Right ventricle myocardium superior (tissue), 1 donor: ENCODE results near the gene KRTAP5-6. TPM values are rescaled to one million over a fixed set of nuclear protein-coding genes. Genes with fewer than 3 reads are reported as not detected.
A peak's percentile ranks its signal among the peaks of the same experiment; 100 is the strongest.

Source experiments
- ATAC-seq: fragments of 200-7000 bp; cut with Tn5 transposase; one replicate; pipeline ENCODE4 v1.9.1; 2020; ENCODE audit warnings: mild to moderate bottlenecking; ENCODE audit not compliant: poor library complexity
- DNase-seq: peaks from one replicate; pipeline ENCODE4 v3.0.0-alpha.2; 2020
- intact Hi-C: fragments of 100-400 bp; cut with DNase I; formaldehyde crosslinking; loops from one replicate; pipeline ENCODE4 v1.11.2; 2022
- total RNA-seq: library from RNA; stranded (reverse); fragmentation: NEBNext Ultra II Directional; extraction: Animal tissue kit (Norgen Biotek cat#: 25700); gene quantifications from one replicate; pipeline ENCODE4 v1.2.1, GENCODE V29; 2021
- donor health status: DM: no; HTN: yes; CAD: no; lungs with severe emphysema.

The KRTAP5-6 gene
- total RNA-seq, 1 donor from 2014 or later: not detected

DNA sequence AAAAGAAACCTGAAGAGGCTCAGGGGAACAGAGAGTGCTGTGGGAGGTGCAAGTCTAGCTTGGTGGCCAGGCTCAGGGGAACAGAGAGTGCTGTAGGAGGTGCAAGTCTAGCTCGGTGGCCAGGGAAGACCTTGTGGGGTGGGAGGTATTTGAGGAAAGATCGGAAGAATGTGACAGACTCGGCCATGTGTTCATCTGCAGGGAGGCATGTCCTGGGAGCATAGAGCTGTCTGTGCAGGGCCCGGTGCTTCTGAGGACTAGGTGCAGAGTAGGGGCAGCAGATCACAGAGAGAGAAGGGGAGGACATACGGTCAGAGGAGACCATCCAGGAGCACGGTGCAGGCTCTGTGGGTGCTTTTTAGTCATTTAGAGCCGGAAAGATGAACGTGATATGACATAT, 42.6 kb downstream of the KRTAP5-6 start:
- DNase-seq (no peak), ATAC-seq (no peak)
- intact Hi-C loops: no loop called here

DNA sequence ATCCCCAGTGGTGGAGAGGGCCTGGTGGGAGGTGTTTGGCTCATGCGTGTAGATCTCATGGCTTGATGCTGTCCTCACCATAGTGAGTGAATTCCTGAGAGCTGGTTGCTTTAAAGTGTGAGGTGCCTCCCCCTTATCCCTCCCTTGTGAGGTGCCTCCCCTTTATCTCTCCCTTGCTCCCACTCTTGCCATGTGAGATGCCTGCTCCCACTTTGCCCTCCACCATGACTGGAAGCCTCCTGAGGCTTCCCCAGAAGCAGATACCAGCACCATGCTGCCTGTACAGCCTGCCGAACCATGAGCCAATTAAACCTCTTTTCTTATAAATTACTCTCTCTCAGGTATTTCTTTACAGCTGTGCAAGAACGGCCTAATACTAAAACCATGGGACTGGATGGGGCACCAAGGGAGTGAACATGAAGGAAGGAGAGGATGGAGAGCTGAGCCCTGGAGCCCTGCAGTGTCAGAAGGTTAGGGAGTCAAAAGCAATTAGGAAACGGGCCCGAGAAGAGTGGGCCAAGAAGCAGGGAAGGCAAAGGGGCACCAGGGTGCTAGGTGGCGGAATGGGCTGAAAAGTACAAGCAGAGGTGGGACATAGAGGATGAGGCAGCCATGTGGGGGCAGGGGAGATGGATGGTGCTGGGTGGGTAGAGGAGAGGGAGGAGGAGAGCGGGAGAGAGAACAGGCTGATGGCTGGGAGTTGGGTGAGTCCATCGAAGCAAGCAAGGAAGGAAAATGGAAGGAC, 44.0 kb downstream of the KRTAP5-6 start:
- ATAC-seq (no peak), DNase-seq (no peak)
- intact Hi-C loops: no loop called here

DNA sequence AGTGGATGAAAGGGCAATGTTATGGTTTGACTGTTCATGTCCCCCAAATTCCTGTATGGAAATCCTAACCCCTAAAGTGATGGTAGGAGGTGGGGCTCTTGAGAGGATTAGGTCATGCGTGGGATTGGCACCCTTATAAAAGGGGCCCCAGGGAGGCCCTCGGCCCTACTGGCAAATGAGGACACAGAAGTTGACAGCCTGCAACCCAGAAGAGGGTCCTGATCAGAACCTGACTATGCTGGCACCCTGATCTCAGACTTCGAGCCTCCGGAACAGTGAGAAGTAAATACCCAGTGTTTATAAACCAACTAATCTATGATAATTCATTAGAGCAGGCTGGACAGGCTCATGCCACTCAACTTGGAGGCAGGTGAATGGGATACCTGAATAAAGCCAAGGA, 44.7 kb downstream of the KRTAP5-6 start:
- intact Hi-C loops: no loop called here
- ATAC-seq (no peak), DNase-seq (no peak)

DNA sequence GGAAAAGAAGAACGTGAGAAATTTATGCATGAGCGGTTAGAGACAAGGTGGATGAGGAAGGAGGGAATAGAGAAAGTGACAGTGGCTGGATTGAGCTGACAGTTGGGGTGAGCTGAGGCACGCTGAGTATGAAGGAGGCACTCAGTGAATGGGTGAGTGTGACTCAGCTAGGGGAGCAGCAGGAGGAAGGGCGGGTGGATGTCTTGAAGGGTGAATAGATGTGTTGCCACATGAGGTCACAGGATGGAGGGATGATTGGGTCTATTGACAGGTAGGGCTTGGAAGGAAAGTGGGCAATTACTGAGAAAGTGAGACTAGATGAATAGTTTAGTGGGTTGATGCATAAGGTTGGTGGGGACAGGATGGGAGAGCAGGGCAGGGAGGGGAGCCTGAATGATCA, 45.4 kb downstream of the KRTAP5-6 start:
- no peak for DNase-seq
- intact Hi-C loops: no loop called here
- no peak for ATAC-seq

DNA sequence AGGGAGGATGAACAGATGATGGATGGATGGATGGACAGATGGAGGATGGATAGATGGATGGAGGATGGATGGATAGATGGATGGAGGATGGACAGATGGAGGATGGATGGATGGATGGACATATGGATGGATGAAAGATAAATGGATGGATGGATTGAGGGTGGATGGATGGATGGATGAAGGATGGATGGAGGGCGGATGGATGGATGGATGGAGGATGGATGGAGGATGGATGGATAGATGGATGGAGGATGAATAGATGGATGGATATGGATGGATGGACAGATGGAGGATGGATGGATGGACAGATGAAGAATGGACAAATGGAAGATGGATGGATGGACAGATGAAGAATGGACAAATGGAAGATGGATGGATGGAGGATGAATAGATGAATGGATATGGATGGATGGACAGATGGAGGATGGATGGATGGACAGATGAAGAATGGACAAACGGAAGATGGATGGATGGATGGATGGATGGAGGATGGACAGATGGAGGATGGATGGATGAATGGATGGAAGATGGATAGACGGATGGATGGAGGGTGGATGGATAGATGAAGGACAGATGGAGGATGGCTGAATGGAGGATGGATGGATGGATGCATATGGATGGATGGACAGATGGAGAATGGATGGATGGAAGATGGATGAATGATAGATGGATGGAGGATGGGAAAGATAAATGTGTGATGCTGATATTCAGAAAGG, 46.0 kb downstream of the KRTAP5-6 start:
- intact Hi-C loops: no loop called here

DNA sequence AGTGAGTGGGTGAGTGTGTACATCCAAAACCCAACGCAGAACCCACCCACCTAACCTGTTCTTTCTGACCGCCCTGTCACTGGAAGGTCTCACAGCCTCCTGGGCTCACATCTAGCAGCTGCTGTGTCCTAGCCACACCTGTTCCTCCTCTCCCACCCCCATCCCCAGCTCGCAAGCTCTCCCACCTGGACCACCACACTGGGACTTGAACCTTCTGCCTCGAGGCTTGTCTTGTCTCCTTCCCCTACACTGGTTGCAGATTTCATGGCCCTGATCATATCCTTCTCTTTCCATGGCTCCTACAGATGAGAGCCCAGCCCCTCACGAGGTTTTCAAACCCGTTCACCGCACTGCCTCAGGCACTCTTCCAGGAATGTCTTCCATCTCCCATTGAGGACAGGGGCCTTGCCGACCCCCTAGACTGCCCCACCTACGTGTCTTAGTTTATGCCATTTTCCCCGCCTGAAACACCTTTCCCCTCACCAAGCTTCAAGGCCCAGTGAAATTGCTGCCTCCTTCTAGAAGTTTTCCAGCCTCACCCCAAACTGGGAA, 46.7 kb downstream of the KRTAP5-6 start:
- no peak for DNase-seq
- ATAC-seq: no peak
- intact Hi-C loops: no loop called here

More for the DNA sequence above, 46.0 kb downstream of the KRTAP5-6 start:
- DNase-seq: no peak
- no peak for ATAC-seq

DNA sequence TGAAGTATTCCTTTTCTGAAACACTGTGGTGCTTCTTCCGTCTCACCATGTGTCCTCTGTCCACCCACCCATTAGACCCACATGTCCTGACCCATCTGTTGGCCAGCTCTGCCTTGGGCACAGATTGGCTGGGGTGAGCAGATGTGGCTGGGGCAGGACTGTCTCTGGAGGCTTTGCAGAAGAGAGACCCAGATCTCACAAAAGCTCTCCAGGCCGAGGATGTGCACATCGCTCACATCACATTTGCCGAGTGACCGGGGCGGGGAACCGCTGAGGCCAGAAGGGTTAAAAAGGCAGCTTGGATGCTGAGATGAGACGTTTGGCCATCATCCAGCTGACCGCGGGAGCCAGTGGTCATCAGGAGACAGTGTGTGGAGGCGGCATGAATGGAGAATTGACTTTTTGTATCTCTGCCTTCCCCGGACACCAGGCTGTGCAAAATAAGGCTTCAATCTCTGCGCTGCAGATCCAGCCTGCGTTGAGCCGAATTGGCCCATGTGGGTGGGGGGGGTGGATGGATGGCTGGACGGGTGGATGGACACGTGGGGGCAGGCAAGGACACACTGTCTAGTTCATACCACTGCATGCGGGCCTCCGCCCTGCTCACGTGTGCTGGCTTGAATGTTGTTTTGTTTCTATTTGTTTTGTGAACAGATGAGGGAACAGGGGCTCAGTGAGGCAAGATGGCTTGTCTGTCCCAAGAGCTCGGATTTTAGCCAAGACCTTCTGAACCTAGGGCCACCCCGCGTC, 47.3 kb downstream of the KRTAP5-6 start:
- intact Hi-C loops: no loop called here
- ATAC-seq: peak; percentile 47
- peak; percentile 56 for DNase-seq

DNA sequence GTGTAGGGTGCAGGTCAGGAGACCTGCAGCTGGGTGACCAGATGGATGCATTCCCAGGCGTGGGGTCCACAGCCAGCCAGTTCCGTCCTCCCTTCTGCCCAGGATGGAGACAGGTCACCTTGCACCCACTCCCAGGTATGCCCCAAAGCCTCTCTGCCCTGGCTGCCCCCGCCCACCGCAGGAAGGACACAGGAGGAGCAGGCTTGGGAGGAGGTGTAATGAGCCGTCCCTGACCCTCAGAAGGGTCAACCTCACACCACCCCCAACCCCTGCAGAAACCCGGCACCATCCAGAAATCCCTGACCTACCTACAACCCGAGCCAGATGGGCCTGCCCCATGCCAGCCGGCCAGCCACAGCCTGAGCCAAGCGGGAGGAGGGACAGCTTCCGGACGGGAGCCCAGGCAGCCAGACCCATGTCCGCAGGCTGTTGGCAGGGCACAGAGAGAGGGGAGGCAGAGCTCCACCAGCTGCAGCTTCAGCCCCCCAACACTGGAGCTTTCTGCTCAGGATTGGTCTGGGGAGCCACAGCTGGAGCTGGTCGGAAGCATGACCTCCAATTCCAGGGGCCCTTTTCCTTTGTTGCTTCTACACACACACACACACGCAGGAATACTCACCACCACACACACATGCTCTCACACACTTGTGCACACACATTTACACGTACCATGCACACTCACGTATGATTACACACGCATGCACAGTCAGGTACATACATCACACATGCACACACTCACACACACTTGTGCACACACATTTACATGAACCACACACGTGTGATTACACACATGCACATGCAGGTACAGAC, 48.1 kb downstream of the KRTAP5-6 start:
- ATAC-seq (peak; percentile 50), DNase-seq (peak; percentile 51)
- intact Hi-C loops: no loop called here

DNA sequence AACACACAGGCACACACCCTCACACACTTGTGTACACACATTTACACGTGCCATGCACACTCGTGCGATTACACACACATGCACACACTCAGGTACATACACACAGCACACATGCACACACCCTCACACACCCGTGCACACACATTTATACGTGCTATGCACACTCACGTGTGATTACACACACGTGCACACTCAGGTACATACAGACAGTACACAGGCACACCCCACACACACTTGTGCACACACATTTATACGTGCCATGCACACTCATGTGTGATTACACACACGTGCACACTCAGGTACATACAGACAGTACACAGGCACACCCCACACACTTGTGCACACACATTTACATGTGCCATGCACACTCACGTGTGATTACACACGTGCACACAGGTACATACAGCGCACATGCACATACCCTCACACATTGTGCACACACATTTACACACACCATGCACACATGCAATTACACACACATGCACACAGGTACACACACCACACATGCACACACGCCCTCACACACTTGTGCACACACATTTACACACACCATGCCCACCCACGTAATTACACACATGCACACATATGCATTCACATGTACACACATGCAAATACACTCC, 48.8 kb downstream of the KRTAP5-6 start:
- DNase-seq: no peak
- intact Hi-C loops: no loop called here
- ATAC-seq: no peak

DNA sequence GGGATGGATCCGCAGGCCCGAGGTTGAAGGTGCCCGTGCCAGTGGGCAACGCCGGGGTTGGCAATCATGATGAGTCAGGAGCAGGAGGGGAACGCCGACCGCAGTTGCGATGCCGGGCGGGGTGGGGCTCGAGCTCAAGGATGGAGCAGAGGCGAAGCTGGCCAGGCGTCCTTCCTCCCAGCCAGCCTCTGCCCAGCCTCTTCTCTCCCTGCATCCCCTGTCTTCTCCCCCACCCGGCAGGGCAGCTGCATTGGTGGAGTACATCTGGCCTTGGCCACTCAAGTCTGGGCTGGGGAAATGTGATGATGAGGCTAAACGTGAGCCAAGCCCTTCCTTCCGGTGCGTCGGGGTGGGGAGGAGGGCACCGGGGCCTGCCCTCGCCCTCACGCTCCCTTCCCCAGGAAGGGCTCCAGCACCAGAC, 49.5 kb downstream of the KRTAP5-6 start:
- DNase-seq: peak; percentile 66
- no peak for ATAC-seq
- intact Hi-C loops: no loop called here

DNA sequence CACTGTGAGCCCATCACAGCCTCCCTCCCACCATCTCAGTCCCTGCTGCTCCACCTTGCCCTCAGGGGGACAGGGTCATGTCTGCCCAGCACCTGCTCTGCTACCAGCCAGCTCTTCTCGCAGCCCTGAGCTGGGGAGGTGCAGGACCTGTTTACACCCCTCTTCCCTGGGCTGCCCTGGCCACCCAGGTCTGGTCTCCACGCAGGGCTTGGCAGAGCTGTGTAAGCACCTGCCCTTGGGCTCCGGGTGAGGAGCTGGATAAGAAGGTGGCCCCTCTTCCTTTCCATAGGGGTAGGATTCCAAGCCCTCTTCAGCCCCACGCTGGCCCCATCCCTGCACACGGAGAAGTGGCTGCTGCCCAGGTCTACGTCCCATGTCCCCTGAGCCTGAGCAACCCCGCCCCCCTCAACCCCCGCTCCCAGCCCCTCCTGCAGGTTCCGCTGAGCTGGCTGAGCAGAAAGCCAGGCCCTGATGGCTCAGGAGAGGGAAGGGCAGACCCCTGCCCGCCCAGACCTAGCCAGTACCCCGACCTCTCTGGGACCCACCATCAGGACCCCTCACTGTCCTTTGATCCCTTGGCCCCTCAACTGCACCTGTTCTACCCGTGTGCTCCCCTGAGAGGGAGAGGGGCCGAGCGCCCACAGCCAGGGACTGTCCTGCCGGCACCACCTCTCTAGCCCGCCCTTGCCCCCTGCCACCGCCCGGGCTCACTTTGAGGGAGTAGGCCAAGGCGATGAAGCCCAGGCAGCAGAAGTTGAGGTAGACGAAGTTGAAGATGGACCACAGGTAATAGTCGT, 50.2 kb downstream of the KRTAP5-6 start:
- ATAC-seq: no peak
- DNase-seq: no peak
- intact Hi-C loops: no loop called here

Other genes starting within 250 kb of the KRTAP5-6 start
- 46.1 TPM for gene MOB2, start 210.4 kb upstream of the KRTAP5-6 start, total RNA-seq
- 7.7 TPM for gene DUSP8, start 124.9 kb upstream of the KRTAP5-6 start, total RNA-seq
- gene KRTAP5-1, start 111.9 kb upstream of the KRTAP5-6 start, total RNA-seq: not detected
- not detected for gene KRTAP5-2, start 98.9 kb upstream of the KRTAP5-6 start, total RNA-seq
- gene KRTAP5-3, start 88.7 kb upstream of the KRTAP5-6 start, total RNA-seq: not detected
- gene KRTAP5-4, start 75.1 kb upstream of the KRTAP5-6 start, total RNA-seq: not detected
- not detected for gene KRTAP5-5, start 67.4 kb upstream of the KRTAP5-6 start, total RNA-seq
- gene IFITM10, start 53.4 kb downstream of the KRTAP5-6 start, total RNA-seq: 1.1 TPM
- 986 TPM for gene CTSD, start 66.7 kb downstream of the KRTAP5-6 start, total RNA-seq
- gene SYT8, start 137.8 kb downstream of the KRTAP5-6 start, total RNA-seq: not detected
- not detected for gene TNNI2, start 141.8 kb downstream of the KRTAP5-6 start, total RNA-seq
- gene LSP1, start 155.9 kb downstream of the KRTAP5-6 start, total RNA-seq: 23.0 TPM
- gene PRR33, start 194.7 kb downstream of the KRTAP5-6 start, total RNA-seq: 5.8 TPM
- gene TNNT3, start 222.5 kb downstream of the KRTAP5-6 start, total RNA-seq: 35.7 TPM